Keratinocyte (primary cell): ENCODE data around the gene CAMKMT. TPM values are rescaled to one million over a fixed set of nuclear protein-coding genes. Genes with fewer than 3 reads are reported as not detected.

ENCODE experiments used
- DNase-seq: peaks from one replicate; pipeline ENCODE4 v3.0.0-alpha.2; 2011; ENCODE audit warnings: low read depth, missing footprints, low spot score
- FAIRE-seq: peaks from 2 replicates; lab custom pipeline; 2011; peaks lifted over from hg19 to GRCh38; lab: Jason Lieb, UNC
- H2AFZ ChIP-seq: 2 replicates; pipeline ENCODE4 v1.6.0; 2012; ENCODE audit warnings: low read length, control low read depth, inconsistent platforms; ENCODE audit not compliant: control insufficient read depth
- H3K27ac ChIP-seq: 2 replicates; pipeline ENCODE4 v1.5.1; 2011; ENCODE audit warnings: low read length; ENCODE audit not compliant: control insufficient read depth, insufficient read depth
- H3K27me3 ChIP-seq: 3 replicates; pipeline ENCODE4 v1.6.0; 2011; ENCODE audit warnings: low read length; ENCODE audit not compliant: control insufficient read depth, insufficient read depth; ENCODE audit errors: extremely low read depth
- H3K36me3 ChIP-seq, 2 experiments: 2 replicates in 1 of 2; 3 replicates in 1 of 2; pipeline ENCODE4 v1.5.1; 2011; ENCODE audit warnings: low read length in 2 of 2, mild to moderate bottlenecking in 1 of 2; ENCODE audit not compliant: control insufficient read depth in 2 of 2, insufficient read depth in 2 of 2; ENCODE audit errors: extremely low read depth in 1 of 2
- H3K4me1 ChIP-seq: 3 replicates; pipeline ENCODE4 v1.5.1; 2011; ENCODE audit warnings: low read length; ENCODE audit not compliant: control insufficient read depth, insufficient read depth; ENCODE audit errors: extremely low read depth
- H3K4me2 ChIP-seq: 3 replicates; pipeline ENCODE4 v1.6.0; 2011; ENCODE audit warnings: low read depth, low read length; ENCODE audit not compliant: control insufficient read depth, insufficient read depth; ENCODE audit errors: extremely low read depth
- H3K4me3 ChIP-seq, 3 experiments: fragments of 200-600 bp in 1 of 3; sonication (generic) in 1 of 3; 2 replicates in 2 of 3; 3 replicates in 1 of 3; pipeline ENCODE4 v1.5.1; 2011 to 2016; ENCODE audit warnings: low read length in 3 of 3, mild to moderate bottlenecking in 3 of 3, control low read depth in 2 of 3, inconsistent platforms in 1 of 3, low read depth in 1 of 3, mixed read lengths in 1 of 3, mixed run types in 1 of 3, moderate library complexity in 1 of 3; ENCODE audit not compliant: control insufficient read depth in 2 of 3, insufficient read depth in 2 of 3; ENCODE audit errors: extremely low read depth in 1 of 3
- H3K79me2 ChIP-seq: 2 replicates; pipeline ENCODE4 v1.6.0; 2012; ENCODE audit warnings: low read length; ENCODE audit not compliant: control insufficient read depth, insufficient read depth
- H3K9ac ChIP-seq: 3 replicates; pipeline ENCODE4 v1.6.0; 2011; ENCODE audit warnings: low read length; ENCODE audit not compliant: control insufficient read depth, insufficient read depth; ENCODE audit errors: extremely low read depth
- H3K9me1 ChIP-seq: 3 replicates; pipeline ENCODE4 v1.6.0; 2011; ENCODE audit warnings: low read length; ENCODE audit not compliant: control insufficient read depth, insufficient read depth; ENCODE audit errors: extremely low read depth
- H3K9me3 ChIP-seq: 2 replicates; pipeline ENCODE4 v1.5.1; 2012; ENCODE audit warnings: low read depth, low read length; ENCODE audit not compliant: control insufficient read depth
- H4K20me1 ChIP-seq: 3 replicates; pipeline ENCODE4 v1.6.0; 2011; ENCODE audit warnings: low read length; ENCODE audit not compliant: control insufficient read depth, insufficient read depth; ENCODE audit errors: extremely low read depth
- EZH2 ChIP-seq: IDR thresholded peaks from one replicate; pipeline ENCODE4 v1.6.1; 2012; ENCODE audit warnings: inconsistent platforms, mild to moderate bottlenecking, low read length, moderate library complexity
- dilution Hi-C: fragments of 300-500 bp; cut with MboI; formaldehyde crosslinking; loops from one replicate; pipeline ENCODE4 v1.7.0; 2020; ENCODE audit warnings: low sequenced_read_pairs; ENCODE audit not compliant: extremely low pct_ligation_motif_present
- polyA plus RNA-seq, 5 experiments: library from polyadenylated mRNA; depleted of rRNA in 3 of 5; stranded (reverse) in 3 of 5; stranded (forward) in 1 of 5; unstranded in 1 of 5; fragments of >200 nt; gene quantifications; 1 replicate in 1 of 5; 2 replicates in 3 of 5; 3 replicates in 1 of 5; pipeline versions ENCODE4 v1.2.1 to v1.2.3, GENCODE V29; 2011 to 2012; ENCODE audit warnings: missing spikeins in 2 of 5, low read depth in 1 of 5, low replicate concordance in 1 of 5
- TF ChIP-seq, protein P1 (sequence below), 3 experiments: IDR thresholded peaks in 1 of 3; conservative IDR thresholded peaks in 1 of 3; optimal IDR thresholded peaks in 1 of 3; 2 replicates in 2 of 3; 3 replicates in 1 of 3; pipeline versions ENCODE3 to v1.5.1; 2011; ENCODE audit warnings: low read length in 3 of 3, mild to moderate bottlenecking in 3 of 3, moderate library complexity in 2 of 3, control low read depth in 1 of 3, inconsistent platforms in 1 of 3; ENCODE audit not compliant: insufficient read depth in 2 of 3; ENCODE audit errors: extremely low read depth in 1 of 3

Gene CAMKMT
- polyA plus RNA-seq, 1 donor (not counting 4 experiments of a cell fraction or from before 2014, with no cell fraction given): 9.9 TPM

DNA sequence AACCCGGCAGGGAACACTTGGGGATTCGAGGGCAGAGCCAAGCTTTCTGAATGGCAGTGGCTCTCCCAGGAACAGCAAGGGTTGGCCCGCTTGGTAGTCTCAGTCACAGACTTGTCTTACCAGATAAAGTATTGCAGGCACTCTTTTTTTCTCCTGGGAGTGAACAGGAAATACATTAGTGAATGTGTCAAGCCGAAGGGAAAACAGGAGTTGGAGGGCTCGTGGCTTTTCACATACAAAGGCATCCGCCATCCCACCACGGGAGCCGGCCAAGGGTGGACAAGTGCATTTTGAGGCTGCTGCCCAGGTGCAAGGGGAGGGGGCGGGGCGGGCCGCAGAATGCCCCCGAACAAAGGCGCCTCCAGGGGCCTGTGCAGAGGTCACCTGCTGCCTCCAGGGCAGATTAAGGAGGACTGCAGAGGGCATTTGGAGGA lies 416.5 kb downstream of the CAMKMT start:
- no peak for FAIRE-seq
- H3K4me1 ChIP-seq: no peaks in the 10 kb centered on the region
- no peak overlapping the region for H2AFZ ChIP-seq
- no peaks in the 10 kb centered on the region for H3K9me1 ChIP-seq
- no peaks in the 10 kb centered on the region for H4K20me1 ChIP-seq
- H3K27me3 ChIP-seq: no peaks in the 10 kb centered on the region
- no peak overlapping the region for H3K4me3 ChIP-seq
- H3K9me3 ChIP-seq: no peaks in the 10 kb centered on the region
- H3K27ac ChIP-seq: no peak overlapping the region
- TF ChIP-seq, protein P1, sequence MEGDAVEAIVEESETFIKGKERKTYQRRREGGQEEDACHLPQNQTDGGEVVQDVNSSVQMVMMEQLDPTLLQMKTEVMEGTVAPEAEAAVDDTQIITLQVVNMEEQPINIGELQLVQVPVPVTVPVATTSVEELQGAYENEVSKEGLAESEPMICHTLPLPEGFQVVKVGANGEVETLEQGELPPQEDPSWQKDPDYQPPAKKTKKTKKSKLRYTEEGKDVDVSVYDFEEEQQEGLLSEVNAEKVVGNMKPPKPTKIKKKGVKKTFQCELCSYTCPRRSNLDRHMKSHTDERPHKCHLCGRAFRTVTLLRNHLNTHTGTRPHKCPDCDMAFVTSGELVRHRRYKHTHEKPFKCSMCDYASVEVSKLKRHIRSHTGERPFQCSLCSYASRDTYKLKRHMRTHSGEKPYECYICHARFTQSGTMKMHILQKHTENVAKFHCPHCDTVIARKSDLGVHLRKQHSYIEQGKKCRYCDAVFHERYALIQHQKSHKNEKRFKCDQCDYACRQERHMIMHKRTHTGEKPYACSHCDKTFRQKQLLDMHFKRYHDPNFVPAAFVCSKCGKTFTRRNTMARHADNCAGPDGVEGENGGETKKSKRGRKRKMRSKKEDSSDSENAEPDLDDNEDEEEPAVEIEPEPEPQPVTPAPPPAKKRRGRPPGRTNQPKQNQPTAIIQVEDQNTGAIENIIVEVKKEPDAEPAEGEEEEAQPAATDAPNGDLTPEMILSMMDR (optimal IDR thresholded peaks at IDR 0.05 in 1 of 3, IDR thresholded peaks at IDR 0.05 in 1 of 3, conservative IDR thresholded peaks at IDR 0.05 in 1 of 3; ENCODE audit: extremely low read depth in 1 of 3, insufficient read depth in 2 of 3, low read length in 3 of 3): no peak
- no peak for TF ChIP-seq EZH2
- no peak overlapping the region for H3K9ac ChIP-seq
- no peak for DNase-seq
- no peak overlapping the region for H3K4me2 ChIP-seq
- H3K36me3 ChIP-seq: no peaks in the 10 kb centered on the region
- H3K79me2 ChIP-seq: no peaks in the 10 kb centered on the region
- dilution Hi-C loops: no loop called here

DNA sequence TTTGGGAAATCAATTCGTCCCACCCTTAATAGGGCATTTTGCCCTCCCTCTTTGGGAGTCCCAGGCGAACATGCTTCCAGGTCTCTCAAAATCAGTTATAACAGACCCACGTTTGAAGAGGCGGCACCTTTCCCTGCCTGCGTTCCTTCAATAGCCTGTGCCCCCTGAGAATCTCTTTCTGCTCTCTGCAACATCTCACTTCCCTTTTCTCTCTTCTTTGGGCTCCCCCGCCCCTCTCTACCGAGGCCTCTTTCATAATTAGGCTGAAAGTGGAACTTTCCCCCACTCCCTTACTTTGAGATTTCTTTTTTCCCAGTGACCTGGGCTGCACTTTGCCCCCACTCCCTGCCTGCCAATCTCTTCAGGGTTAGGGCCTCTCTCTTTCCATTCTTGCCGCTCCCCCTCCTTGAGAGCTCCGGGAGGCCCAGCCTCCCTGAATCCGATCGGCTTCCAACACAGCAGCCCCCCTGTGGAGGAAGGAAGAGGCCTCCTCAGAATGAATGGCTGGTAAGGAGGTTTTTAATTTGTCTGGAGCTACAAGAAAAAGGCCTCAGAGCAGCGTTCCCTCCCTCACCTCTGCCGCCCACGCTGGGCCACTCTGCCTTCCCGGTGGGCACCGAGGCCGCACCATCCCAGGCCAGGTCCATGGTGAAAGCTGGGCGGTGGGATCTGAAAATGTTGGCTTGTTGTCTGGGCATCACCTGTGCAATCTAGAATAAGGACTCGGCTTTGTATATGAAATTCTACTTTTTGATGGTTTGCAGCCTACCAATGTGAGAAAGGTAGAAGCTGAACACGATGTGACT lies 417.1 kb downstream of the CAMKMT start:
- no peaks in the 10 kb centered on the region for H3K9me3 ChIP-seq
- H3K27me3 ChIP-seq: no peaks in the 10 kb centered on the region
- H3K27ac ChIP-seq: no peak overlapping the region
- H3K9ac ChIP-seq: no peak overlapping the region
- no peak overlapping the region for H3K4me2 ChIP-seq
- H3K36me3 ChIP-seq: no peaks in the 10 kb centered on the region
- FAIRE-seq (no peak), DNase-seq (no peak)
- H4K20me1 ChIP-seq: no peaks in the 10 kb centered on the region
- no peaks in the 10 kb centered on the region for H3K9me1 ChIP-seq
- no peaks in the 10 kb centered on the region for H3K79me2 ChIP-seq
- no peak overlapping the region for H2AFZ ChIP-seq
- dilution Hi-C loops: no loop called here
- TF ChIP-seq, protein P1 (optimal IDR thresholded peaks at IDR 0.05 in 1 of 3, IDR thresholded peaks at IDR 0.05 in 1 of 3, conservative IDR thresholded peaks at IDR 0.05 in 1 of 3; ENCODE audit: extremely low read depth in 1 of 3, insufficient read depth in 2 of 3, low read length in 3 of 3): no peak
- TF ChIP-seq EZH2: no peak
- H3K4me1 ChIP-seq: no peaks in the 10 kb centered on the region
- H3K4me3 ChIP-seq: no peak overlapping the region
